GM12873 (cell line): ENCODE results near the gene ALPI.

ENCODE experiments used
- CTCF ChIP-seq: IDR thresholded peaks from 2 replicates; pipeline ENCODE4 v1.5.1; 2012; ENCODE audit warnings: low read depth, mild to moderate bottlenecking, moderate library complexity, low read length, control low read depth; ENCODE audit not compliant: insufficient read depth; ENCODE audit errors: missing control alignments

ALPI gene

DNA sequence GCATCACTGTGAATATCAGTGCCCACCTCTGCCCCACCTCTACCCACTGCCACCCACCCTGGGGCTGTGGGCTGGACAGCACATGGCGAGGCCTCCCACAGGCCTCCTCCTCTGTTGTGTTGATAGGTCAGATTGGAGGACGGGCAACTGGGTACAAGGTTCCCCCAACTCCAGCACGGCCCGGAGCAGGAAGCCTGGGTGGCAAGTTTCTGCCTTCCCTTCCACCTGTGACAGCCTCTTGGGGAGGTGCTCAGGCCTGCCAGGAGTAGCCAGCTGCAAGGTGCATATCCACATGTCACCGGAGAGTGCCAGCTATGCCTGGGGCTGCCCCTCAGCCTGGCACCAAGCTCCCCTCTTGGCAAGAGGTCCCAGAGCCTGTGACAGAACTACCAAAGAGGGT, 38.6 kb downstream of the ALPI start:
- no peak for TF ChIP-seq CTCF

GRCh38 chr2:232495292-232495691, 39.3 kb downstream of the ALPI start:
- no peak for TF ChIP-seq CTCF

- TF ChIP-seq CTCF, result no peak
Measured at GRCh38 chr2:232496501-232497270, 40.7 kb downstream of the ALPI start.

GRCh38 chr2:232497348-232497747, 41.4 kb downstream of the ALPI start:
- no peak for TF ChIP-seq CTCF

DNA sequence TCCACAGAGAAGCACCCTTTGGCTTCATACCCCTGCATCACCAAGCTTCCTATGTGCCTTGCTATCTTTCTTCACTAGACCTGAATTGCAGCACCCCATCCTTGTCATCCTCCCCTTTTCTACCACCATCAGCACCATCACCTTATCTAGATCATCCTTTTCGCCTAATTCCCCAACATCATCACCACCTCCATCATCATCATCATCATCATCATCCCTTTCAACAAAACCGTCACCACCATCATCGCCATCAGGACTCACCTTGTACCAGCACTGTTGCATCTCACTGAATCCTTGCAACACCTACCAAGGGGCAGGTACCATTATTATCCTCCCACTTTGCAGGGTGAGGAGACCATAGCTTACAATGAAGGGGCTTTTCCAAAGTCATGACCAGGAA, 42.5 kb downstream of the ALPI start:
- no peak for TF ChIP-seq CTCF

- TF ChIP-seq CTCF, result no peak
Measured at GRCh38 chr2:232501331-232501771, 45.4 kb downstream of the ALPI start.

DNA sequence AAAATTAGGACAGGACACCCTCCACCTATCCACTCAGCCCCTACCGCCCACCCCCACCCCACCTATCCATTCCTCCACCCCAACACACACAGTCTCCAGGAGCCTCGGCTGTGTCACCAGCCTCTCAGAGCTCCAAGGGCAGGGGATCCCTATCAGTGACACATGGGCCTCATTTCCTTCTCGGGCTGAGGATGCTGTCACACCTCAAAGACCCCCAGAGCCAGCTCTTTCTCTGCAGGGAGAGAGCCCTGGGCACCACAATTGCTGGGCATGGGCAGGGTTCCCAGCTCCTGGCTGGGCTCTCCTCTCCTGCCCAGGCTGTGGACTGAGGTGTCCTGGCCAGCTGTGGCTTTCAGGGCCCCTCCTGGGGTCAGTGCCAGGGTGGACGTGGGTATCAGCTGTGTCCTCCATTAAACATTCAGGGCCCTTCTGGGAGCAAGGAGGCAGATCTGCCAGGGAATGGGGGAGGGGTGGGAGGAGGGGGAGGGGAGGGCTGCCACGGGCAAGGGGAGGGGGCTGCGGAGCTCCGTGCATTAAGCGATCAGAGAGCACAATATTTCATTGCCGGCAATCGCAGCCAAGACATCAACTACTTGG, 45.9 kb downstream of the ALPI start:
- no peak for TF ChIP-seq CTCF
